Activated CD8-positive, alpha-beta memory T cell treated with anti-CD3 and anti-CD28 coated beads, Interleukin-2, amount 50 U/mL, for 24 hours (primary cell): ENCODE results near the gene PFKFB1.

Experiments used
- DNase-seq: peaks from one replicate; pipeline ENCODE4 v3.0.0-alpha.2; 2020; ENCODE audit errors: extremely low read depth

The PFKFB1 gene

DNA sequence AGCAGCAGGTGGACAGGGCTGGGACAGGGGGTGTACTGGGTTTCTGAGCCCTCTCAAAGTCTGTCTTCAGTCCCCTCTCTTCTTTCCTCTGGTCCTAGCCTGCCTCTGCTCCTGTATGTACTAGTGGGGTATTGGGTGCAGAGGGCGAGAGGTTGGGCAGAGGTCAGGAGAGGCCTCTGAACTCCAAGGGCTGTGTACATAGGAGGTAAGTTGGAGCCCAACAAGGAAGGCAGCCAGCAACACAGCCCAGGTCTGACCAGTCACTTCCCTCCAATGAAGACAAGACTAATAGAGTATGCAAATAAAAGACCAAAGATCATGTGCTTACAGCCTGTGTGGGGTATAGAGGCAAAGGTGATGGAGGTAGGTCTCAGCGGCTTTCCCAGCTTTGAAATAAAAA is at the start of gene PFKFB1:
TSS of gene PFKFB1 (minus strand) at position 90 of the 400 bp plus-strand sequence. CDS start 181 bp downstream, outside the sequence.
- no peak for DNase-seq

DNA sequence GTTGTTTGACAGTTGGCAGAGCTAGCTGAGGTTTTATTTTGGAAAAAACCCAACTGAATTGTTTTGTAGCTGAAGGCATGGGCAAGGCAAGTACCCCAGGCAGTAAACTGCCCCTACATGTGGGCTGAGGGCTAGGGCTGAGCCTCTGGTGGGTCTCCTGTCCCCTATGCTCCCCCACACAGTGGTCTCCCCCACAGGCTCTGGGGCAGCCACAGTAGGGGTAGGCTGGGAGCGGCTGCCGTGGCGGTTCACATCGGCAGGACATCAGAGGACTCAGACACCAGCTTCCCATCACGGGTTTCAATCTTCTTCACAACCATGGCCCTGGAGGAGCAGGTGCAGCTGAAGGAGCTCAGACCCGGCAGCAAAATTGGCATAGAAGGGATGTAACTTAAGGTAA is 47.5 kb upstream of the PFKFB1 start:
- DNase-seq: no peak

DNA sequence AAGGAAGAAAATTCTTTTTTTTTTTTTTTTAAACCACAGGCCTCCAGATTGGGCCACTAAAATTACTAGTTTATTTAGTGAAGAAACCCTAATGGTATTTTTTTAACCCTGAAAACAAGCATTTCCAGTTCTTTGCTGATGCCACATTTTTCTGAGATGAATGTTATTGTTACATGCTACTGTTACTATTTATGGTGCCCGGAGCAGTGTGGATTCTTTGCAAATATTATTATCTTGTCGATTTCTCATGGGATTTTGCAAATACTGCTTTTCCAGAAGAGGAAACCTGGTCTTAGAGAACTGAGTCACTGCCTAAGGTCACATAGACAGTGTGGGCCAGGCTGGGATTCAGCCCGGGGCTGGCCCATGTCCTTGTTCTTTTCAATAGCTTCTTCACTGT is 45.5 kb upstream of the PFKFB1 start:
- DNase-seq: no peak

DNA sequence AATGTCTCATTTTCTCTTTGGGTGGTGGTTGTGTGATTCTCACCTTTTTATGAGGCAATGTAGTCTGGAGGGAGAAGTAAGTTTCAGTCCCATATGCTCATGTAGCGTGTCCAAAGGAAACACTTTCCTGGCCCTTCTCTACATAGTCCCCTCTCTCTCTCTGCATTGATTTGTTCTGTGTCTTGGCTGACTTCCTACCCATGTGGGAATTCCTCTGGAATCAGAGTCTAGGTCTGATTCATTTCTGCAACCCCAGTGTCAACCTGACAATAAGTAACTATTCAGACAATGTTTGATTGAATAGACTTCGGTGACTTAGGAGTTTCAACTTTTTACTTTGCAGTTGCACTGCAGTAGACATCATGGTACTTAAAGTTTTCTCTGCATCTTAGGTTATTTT is 39.4 kb upstream of the PFKFB1 start:
- no peak for DNase-seq

DNA sequence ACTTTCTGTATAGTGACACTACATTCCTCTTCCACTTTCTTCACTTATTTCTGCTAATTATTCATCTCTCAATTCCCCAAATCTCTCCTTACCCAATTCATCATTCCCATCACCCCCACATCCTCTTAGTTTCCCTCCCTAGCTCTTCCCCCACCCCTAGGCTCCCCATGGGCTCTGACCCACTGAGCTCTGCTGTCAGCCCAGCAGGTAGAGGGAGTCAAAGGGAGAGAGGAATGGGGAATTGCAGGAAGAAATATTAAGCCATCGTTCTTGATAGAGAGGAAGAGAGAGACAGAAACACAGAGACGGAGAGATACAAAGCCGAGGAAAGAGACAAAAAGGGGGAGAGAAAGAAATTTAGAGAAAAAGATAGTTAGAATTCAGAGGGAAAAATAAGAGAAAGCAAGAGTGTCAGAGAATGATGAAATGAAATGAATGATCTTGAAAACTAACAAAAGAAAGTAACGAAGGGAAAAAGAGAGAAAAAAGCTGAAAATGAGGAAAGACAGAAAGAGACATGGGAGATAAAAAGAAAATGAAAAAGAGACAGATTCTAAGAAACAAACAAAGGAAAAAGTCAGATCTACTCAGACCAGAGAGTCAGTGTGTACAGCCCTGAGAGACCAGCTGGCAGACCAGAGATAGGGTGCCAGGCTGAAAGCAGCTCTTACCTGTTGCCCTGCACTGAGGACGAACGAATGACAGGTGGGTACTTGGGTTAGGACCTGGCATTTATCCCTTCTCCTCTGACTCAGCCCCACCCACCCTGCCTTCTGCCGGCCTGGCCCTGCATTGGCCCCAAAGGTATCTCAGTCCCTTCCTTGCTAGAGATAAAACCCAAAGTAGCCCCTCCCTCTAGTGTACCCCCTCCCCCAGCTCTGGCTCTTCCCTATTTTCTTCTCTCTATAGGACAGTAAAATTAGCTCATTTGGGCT is 36.5 kb upstream of the PFKFB1 start, which contains the start of gene ALAS2:
TSS of gene ALAS2 (minus strand) at position 707 of the 935 bp plus-strand sequence. CDS start 4,977 bp downstream, outside the sequence.
- no peak for DNase-seq

DNA sequence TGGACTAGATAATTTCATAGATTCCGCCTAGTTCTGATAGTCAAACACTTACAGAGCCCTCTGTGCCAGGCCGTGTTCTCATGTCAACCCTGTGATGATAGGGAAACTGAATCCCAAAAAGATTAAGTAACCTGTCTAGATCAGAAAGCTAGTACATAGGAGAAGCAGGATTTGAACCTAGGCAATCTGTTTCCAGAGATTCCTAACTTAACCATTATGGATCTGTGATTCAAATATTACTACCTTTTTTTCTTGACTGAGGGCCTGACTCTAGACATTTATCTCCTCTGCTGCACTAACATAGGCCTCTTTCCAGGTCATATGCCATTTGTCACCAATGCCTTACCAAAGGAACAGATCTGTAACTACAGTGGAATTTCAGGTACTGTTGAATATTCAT is 35.3 kb upstream of the PFKFB1 start:
- DNase-seq: no peak

DNA sequence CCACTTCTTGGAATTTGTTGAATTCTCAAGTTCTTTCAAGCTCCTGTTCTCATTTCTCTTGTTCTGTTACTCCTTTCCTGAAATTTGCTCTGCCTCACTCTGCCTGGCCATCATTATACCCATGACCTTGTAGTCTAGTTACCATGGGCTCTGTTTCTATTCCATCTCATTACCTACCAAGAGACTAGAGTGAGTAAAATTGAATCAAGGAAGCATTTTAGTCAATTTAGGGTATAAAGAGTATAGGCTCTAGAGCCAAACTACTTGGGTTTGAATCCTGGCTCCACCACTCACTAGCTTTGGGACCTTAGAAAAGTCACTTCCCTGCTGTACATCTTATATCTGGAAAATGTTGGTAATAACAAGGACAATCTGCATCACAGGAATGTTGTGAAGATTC is 34.6 kb upstream of the PFKFB1 start:
- no peak for DNase-seq

DNA sequence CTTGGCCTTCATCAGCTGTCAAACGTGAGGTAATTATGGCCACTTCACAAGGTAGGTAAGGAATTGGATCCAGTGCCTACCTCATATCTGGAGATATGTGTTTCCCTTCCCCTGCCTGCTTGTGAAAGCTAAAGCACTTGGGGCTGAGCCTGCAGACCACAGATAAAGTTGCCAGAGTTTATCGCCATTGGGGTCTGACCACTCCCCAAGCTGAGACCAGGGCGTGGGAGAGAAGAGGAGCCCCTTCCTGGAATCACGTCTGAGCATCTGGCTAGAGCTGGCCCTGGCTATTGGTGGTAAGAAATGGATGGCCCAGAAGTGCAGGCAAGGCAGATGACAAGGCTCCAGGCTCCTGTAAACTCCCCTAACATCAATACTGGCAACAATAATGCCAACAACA is 34.1 kb upstream of the PFKFB1 start:
- DNase-seq: no peak

DNA sequence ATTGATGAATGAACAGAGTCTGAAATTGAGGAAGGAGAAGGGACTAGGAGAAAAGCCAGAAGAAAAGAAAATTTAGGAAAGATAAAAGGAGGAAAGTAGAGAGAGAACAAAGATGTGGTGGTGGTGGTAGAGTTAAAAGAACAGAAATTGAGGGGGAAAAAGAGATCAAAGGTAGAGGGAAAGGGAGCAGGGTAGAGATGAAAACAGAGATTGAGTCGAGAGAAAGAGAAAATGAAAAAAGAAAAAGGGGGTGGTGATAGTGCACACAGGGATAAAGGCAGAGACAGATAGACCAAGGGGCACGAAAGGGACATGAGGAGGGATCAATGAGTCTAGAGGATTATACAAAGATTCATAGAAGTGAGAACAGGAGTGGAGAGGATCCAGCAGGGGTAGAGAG is 32.9 kb upstream of the PFKFB1 start:
- no peak for DNase-seq

DNA sequence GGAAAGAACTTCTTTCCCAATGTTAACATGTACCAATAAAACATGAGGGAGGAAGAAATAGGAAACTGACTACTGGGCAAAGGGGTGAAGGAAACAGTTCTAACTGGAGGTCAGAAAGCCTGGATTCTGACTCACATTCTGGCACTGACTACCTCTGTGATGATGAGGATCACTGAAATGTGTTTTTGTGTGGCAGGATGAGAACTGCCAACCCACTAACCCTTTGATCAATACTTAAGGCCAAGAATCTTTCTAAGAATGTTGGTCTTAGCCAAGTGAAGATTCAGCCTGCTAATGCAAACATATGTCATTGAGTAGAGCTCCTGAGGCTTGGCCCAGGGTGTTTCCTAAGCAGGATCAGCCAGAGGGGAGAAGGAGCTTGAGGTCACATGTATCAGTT is 32.2 kb upstream of the PFKFB1 start:
- no peak for DNase-seq

DNA sequence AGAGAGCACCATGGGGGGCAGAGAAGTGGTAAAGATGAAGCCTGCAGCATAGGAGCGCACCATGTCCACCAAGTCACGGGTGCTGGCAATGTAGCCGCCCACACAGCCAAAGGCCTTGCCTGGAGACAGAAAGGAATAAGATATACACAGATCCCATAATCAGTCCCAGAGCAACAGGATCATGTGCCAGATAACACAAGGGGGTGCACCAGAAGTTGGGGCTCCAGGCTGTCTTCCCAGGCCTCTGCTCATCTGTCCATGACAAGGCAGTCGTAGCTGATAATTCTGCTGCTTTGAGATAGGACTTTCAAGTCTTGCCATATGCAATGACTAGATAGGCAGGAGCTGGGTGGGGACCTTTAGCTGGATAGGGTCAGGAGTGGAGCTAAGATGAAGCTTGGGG is 20.9 kb upstream of the PFKFB1 start:
- no peak for DNase-seq

DNA sequence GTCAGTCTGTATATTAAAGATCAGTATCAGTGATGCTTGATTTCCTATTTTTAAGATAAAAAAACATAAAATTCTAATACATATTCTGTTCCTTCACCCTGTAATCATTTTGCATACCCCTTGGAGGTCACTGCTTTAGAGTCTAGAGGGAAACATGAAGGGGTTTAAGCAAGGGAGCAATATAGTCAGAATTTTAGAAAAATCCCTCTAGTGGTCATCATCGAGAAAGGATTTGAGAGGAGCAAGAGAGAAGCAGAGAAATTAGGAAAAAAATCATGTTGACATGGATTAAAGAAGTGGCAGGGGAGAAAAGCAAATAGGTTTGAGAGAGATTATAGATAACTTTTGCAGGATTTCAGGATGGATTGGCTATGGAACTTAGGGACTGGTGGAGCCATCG is 17.3 kb upstream of the PFKFB1 start:
- no peak for DNase-seq

DNA sequence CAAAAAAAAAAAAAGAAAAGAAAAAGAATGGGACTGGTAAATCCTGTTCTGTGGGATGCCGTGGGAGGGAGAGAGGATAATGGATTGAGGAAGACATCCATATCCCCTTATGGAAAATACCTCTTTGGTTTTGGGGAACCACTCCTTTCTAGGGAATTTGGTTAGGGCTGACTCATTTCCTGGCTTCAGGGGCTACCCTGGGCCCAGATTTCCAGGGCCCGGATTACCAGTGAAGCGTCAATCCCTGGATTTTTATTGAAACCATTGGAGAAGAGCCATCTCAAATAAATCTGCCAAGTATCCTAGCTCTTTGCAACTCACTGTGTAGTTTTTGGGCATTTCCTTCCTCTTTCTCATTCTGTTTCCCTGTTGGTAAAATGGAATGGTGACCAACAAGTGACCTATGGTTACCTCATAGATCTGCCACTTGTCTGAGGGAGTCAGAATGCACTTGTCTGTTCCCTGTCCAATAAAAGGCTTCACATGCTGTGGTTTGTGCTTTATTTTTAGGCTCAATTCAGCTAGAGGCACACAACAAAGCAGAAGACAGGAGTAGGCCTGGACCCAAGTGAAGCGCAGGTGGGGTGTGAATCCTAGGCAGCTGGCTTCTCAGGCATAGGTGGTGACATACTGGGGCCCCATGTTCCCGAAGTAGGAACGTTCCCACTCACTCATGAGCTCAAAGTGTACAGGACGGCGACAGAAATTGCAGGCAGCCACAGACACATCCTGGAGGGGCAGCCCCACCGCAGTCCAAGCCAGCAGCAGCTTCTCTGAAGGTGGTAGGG is 14.8 kb upstream of the PFKFB1 start:
- no peak for DNase-seq

DNA sequence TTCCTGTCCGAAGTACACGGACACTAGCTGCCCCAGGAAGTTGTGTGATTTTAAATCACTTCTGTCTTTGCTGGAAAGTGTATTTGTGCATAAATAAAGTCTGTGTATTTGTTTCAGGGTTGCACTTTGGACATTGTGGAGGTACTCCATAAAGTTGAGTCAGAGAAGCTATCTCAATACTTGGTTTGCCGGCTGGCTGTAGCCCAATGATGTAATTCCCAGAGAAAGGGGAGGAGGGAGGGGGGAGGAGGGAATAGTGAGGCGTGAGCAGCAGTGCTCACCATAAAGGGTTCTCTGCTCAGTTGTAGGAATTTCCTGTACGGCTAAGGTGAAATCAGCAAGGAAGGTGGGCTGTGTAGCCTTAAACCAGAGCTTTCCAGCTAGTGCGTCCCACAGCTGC is 13.7 kb upstream of the PFKFB1 start:
- no peak for DNase-seq

DNA sequence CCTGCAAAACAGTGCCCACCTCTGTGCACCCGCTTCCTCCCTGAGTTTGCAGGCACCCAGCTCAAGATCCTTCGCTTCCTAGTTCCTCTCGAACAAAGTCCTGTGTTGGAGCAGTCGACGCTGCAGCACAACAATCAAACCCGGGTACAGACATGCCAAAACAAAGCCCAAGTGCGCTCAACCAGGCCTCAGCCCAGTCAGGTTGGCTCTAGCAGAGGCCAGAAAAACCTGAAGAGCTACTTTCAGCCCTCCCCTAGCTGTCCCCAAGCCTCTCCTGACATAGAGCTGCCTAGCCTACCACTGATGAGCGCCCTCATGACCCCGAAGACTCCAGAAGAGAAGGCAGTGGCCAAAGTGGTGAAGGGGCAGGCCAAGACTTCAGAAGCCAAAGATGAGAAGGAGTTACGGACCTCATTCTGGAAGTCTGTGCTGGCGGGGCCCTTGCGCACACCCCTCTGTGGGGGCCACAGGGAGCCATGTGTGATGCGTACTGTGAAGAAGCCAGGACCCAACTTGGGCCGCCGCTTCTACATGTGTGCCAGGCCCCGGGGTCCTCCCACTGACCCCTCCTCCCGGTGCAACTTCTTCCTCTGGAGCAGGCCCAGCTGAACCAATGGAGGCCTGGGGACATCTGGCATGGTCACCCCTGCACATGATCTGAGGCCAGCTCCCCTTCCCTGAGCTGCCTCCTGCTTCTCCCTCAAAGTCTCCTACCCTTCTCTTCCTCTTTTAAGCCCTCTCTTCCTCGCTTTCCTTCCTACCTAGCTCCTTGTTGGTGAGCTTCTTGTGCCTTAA is 13.0 kb upstream of the PFKFB1 start:
- DNase-seq: no peak

DNA sequence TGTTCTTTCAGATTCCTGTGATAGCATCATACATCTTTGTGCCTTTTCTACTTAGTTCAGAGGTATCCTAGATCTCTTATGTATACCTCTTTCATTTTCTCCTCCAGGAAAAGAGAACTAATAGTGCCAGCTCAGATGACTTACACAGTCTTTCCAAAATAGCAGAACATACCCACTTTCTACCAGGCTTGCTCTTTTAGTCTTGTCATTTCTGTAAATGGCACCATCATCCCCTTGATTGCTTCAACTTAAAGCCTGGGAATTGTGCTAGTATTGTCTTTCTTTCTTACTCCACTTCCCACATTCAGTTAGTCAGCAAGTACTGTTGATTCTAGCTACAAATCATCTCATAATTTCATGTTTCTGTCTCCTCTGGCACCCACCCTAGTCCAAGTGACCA is 11.3 kb upstream of the PFKFB1 start:
- no peak for DNase-seq

DNA sequence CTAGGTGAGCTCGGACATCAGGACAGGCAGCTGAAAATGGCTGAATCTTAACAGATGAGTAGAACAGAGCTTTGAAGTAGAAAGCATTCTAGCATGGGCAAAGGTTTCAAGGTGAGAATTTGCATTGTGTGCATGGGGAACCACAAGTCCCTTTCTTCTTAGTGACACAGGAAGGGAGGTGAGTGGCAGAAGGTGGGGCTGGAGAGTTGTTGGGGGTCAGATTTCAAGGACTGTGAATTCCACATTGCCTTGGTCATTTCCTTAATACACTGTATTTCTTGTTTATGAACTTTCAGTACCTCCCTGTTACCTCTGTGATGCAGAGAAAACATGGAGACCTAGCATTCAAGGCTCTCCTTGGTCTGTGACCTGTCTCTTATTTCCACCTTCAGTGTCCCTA is 10.2 kb upstream of the PFKFB1 start:
- DNase-seq: no peak

DNA sequence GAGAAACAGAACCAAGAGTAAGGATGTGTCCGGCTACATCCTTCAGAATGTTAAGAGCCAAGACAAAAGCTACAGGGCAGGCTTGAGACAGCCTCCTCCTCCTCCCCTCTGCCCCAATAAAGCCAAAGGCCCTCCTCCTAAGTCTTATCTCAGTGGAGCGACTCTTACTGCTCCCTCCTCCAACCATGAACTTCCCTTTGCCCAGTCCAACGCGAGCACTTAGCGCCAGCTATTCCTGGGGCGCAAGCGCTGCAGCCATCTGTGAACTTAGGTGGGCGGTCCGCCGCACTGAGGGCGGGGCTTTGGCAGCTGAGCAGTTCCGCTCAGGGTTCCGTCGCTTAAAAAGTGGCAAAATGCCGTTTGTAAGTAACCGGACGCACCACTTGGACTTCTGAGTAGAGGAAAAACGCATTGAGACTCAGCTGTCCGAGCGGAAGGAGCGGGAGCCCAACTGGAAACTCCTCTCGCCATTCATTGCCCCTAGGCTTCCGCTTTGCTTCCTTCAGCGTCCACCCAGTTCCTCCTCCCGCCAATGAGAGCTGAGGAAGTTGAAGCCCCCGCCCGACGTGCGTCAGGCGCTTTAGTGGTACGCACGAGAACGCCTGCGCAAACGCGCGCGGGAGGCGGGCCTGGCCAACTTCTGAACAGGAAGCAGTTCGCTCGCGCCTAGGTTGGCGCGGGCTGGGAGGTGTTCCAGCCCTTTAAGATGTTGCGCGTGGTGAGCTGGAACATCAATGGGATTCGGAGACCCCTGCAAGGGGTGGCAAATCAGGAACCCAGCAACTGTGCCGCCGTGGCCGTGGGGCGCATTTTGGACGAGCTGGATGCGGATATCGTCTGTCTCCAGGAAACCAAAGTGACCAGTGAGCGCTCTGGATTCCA is 6.0 kb upstream of the PFKFB1 start, which contains the start of gene APEX2:
TSS of gene APEX2 (plus strand) at position 647 of the 882 bp plus-strand sequence. CDS start at position 707, 60 bp downstream.
- DNase-seq: peak; percentile 69

DNA sequence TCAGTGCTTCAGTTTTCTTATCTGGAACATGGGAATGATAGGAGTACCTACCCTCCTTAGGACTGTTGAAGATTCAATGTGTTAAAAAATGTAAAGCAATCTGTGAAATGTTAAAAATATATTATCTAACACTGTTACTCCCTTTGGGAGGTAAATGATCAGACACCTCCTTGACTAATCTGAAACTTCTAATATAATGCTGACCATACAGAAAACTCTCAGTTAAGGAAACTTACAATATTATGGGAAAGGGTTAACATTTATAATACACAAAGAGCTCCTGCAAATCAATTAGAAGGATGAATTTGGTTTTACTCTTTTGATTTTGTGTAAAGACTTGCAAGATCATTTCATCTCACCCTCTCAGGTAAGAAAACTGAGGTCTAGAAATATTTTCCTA is 1.6 kb upstream of the PFKFB1 start:
- no peak for DNase-seq

DNA sequence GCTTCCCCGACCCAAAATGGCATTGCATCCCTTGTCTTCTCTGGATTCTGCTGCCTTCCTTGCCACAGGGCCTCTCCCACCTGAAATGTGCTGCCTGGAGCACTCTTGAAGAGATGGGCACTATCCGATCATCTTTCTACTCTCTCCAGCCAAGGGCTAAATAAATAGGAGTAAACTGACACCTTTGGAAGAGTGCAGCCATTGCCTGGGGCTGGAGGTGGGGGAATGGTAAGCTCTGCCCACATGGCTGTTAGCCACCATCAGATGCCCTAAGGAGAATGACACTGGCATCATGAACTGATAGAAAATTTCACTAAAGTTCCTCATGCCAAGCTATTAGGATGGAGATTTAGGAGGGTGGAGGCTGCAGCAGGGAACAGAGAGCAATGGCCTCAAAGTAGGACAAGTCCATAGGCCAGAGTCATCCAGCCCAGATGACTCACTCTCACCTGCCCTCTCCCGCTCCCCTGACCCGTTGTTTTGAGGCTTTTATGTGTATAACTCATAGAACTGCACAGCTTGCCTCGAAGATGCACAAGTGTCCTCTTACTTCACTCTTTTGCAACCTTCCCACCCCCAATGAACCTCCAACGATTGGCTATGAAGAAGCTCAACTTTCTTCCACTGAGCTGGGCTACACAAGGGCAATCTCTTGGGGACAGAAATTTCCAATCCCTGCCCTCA is 822 bp upstream of the PFKFB1 start:
- no peak for DNase-seq
